Body of pancreas (tissue), 4 donors: ENCODE data around the gene MOCS2.

ENCODE experiments used
- CTCF ChIP-seq, 7 experiments: fragments of 450-650 bp in 4 of 7; fragments of 200-600 bp in 3 of 7; sonication (generic) in 3 of 7; IDR thresholded peaks; one replicate each; pipeline ENCODE4 v1.5.1; 2016 to 2019; ENCODE audit warnings: antibody characterized with exemption in 7 of 7
- POLR2A ChIP-seq, 3 donors: fragments of 450-650 bp; IDR thresholded peaks; one replicate each; pipeline ENCODE4 v1.6.1; 2016; ENCODE audit warnings: antibody characterized with exemption in 3 of 3, mild to moderate bottlenecking in 2 of 3

GRCh38 chr5:53091289-53091688, 18.3 kb downstream of the MOCS2 start:
- TF ChIP-seq CTCF (IDR thresholded peaks at IDR 0.05) (no peak), POLR2A (IDR thresholded peaks at IDR 0.05) (no peak)
